GM12864 (cell line): Measurements from ENCODE around the gene BCAS3.

Experiments used
- DNase-seq: peaks from one replicate; pipeline ENCODE4 v3.0.0-alpha.2; 2011; ENCODE audit warnings: low read depth
- H3K4me3 ChIP-seq: 2 replicates; pipeline ENCODE4 v1.5.1; 2011; ENCODE audit warnings: mild to moderate bottlenecking, low read depth, low read length, control low read depth
- TF ChIP-seq, protein P1 (sequence below): IDR thresholded peaks from 2 replicates; pipeline ENCODE4 v1.5.1; 2011; ENCODE audit warnings: low read depth, mild to moderate bottlenecking, moderate library complexity, low read length, control low read depth, inconsistent platforms; ENCODE audit errors: missing control alignments

Gene BCAS3

DNA sequence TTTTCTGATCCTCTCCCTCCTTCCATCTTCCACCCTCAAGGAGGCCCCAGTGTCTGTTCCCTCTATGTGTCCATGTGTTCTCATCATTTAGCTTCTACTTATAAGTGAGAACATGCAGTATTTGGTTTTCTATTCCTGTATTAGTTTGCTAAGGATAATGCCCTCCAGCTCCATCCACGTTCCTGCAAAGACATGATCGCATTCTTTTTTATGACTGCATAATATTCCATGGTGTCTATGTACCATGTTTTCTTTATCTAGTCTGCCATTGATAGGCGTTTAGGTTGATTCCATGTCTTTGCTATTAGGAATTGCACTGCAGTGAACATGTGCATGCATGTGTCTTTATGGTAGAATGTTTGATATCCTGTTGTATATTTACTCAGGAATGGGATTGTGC, 275.1 kb downstream of the BCAS3 start:
- no peak overlapping the region for H3K4me3 ChIP-seq

DNA sequence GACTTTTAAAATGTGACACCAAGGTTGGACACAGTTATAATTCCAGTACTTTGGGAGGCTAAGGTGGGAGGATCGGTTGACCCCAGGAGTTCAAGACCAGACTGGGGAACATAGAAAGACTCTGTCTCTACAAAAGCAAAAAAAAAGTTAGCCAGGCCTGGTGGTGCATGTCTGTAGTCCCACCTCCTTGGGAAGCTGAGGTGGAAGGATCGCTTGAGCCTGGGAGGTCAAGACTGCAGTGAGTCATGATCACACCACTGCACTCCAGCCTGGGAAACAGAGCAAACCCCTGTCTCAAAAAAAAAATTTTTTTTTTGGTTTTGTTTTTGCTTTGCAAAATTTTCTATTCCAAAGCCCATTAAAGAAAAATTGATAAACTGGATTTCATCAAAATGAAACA, 281.4 kb downstream of the BCAS3 start:
- no peak overlapping the region for H3K4me3 ChIP-seq
- TF ChIP-seq, protein P1, sequence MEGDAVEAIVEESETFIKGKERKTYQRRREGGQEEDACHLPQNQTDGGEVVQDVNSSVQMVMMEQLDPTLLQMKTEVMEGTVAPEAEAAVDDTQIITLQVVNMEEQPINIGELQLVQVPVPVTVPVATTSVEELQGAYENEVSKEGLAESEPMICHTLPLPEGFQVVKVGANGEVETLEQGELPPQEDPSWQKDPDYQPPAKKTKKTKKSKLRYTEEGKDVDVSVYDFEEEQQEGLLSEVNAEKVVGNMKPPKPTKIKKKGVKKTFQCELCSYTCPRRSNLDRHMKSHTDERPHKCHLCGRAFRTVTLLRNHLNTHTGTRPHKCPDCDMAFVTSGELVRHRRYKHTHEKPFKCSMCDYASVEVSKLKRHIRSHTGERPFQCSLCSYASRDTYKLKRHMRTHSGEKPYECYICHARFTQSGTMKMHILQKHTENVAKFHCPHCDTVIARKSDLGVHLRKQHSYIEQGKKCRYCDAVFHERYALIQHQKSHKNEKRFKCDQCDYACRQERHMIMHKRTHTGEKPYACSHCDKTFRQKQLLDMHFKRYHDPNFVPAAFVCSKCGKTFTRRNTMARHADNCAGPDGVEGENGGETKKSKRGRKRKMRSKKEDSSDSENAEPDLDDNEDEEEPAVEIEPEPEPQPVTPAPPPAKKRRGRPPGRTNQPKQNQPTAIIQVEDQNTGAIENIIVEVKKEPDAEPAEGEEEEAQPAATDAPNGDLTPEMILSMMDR: no peak
- no peak for DNase-seq

More for the DNA sequence above, 275.1 kb downstream of the BCAS3 start:
- TF ChIP-seq, protein P1: no peak
- DNase-seq: no peak

DNA sequence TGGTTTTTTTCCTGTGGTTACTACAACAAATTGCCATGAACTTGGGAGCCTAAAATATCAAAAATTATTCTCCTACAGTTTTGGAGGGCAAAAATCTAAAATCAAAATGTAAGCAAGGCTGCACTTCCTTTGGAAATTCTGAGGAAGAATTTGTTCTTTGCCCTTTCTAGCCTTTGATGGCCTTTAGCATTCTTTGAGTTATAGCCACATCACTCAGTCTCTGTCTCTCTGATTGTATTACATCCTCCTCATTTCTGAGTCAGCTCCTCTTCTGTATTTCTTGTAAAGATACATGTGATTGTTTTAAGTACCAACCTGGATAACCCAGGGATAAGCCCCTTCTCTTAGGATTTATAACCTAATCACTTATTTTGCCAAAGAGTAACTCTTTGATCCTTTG, 282.0 kb downstream of the BCAS3 start:
- no peak overlapping the region for H3K4me3 ChIP-seq
- DNase-seq: no peak
- TF ChIP-seq, protein P1: no peak

- no peak for DNase-seq
- TF ChIP-seq, protein P1: no peak
- H3K4me3 ChIP-seq: no peak overlapping the region
Measured at GRCh38 chr17:60960398-60961065, 282.9 kb downstream of the BCAS3 start.

- no peak for DNase-seq
- TF ChIP-seq, protein P1: no peak
Measured at GRCh38 chr17:60964160-60964559, 286.5 kb downstream of the BCAS3 start.

DNA sequence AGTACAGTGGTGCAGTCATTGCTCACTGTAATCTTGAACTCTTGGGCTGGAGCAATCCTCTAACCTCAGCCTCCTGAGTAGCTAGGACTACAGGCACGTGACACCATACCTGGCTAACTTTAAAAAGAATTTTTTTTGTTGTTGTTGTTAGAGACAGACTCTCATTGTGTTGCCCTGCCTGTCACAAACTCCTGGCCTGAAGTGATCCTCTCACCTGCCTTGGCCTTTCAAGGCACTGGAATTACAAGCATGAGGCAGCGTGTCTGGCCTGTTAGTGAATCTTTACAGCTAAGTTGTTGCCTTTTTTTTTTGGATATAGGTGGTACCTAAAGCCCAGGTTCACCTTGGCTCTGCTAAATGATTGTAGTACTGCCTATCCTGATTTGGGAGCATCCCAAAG, 290.6 kb downstream of the BCAS3 start:
- TF ChIP-seq, protein P1: no peak
- no peak overlapping the region for H3K4me3 ChIP-seq
- DNase-seq: no peak

More at GRCh38 chr17:60964160-60964559, 286.5 kb downstream of the BCAS3 start:
- no peak overlapping the region for H3K4me3 ChIP-seq

GRCh38 chr17:60969500-60970037, 291.9 kb downstream of the BCAS3 start:
- TF ChIP-seq, protein P1: no peak
- H3K4me3 ChIP-seq: no peak overlapping the region
- no peak for DNase-seq
